Measurements from ENCODE around the gene WDR11.

The WDR11 gene

GRCh38 chr10:120841522-120842189, 9.5 kb upstream of the WDR11 start:
- no peaks in the 10 kb centered on the region for H3K4me1 ChIP-seq (ENCODE audit: low read length)
- DNase-seq, result no peak
- no peaks in the 10 kb centered on the region for H3F3A ChIP-seq (ENCODE audit: insufficient read depth, low read length)
- H3K9ac ChIP-seq (ENCODE audit: low read length), result no peak overlapping the region
- H3K9me3 ChIP-seq (replicated peaks; ENCODE audit: insufficient read depth, low read length), result no peaks in the 10 kb centered on the region
- no peaks in the 10 kb centered on the region for H3K36me3 ChIP-seq (replicated peaks; ENCODE audit: insufficient read depth, low read length)
- no peaks in the 10 kb centered on the region for H3K79me2 ChIP-seq (ENCODE audit: low read length)
- no peaks in the 10 kb centered on the region for H3K9me2 ChIP-seq (replicated peaks; ENCODE audit: insufficient read depth, low read length)
- no peaks in the 10 kb centered on the region for H3K27me3 ChIP-seq (replicated peaks; ENCODE audit: insufficient read depth, low read length)
- no peak overlapping the region for H3K4me2 ChIP-seq (ENCODE audit: low read depth, low read length)
- H3K4me3 ChIP-seq (ENCODE audit: low read length), result no peak overlapping the region
- no peak overlapping the region for H3K27ac ChIP-seq (ENCODE audit: low read length)
- no peaks in the 10 kb centered on the region for H4K20me1 ChIP-seq (ENCODE audit: insufficient read depth, low read length)
- TF ChIP-seq CTCF (IDR thresholded peaks at IDR 0.05; ENCODE audit: low read length) (no peak), EZH2phosphoT487 (IDR thresholded peaks at IDR 0.05; ENCODE audit: low read length) (no peak), EZH2 (optimal IDR thresholded peaks at IDR 0.05; ENCODE audit: low read depth, low read length) (no peak)
- H2AFZ ChIP-seq (ENCODE audit: low read length), result no peak overlapping the region

- Histone ChIP-seq H3K79me2 (ENCODE audit: low read length) (peaks cover 47% of the 10 kb centered on the region), H3K4me3 (ENCODE audit: low read length) (no peak overlapping the region), H3K27me3 (replicated peaks; ENCODE audit: insufficient read depth, low read length) (no peaks in the 10 kb centered on the region), H3F3A (ENCODE audit: insufficient read depth, low read length) (peaks cover 13% of the 10 kb centered on the region), H3K27ac (ENCODE audit: low read length) (no peak overlapping the region), H3K4me1 (ENCODE audit: low read length) (no peaks in the 10 kb centered on the region), H3K4me2 (ENCODE audit: low read depth, low read length) (no peak overlapping the region), H3K9ac (ENCODE audit: low read length) (no peak overlapping the region), H3K9me2 (replicated peaks; ENCODE audit: insufficient read depth, low read length) (no peaks in the 10 kb centered on the region), H3K9me3 (replicated peaks; ENCODE audit: insufficient read depth, low read length) (no peaks in the 10 kb centered on the region), H2AFZ (ENCODE audit: low read length) (no peak overlapping the region), H4K20me1 (ENCODE audit: insufficient read depth, low read length) (no peaks in the 10 kb centered on the region), H3K36me3 (replicated peaks; ENCODE audit: insufficient read depth, low read length) (no peaks in the 10 kb centered on the region)
- no peak for DNase-seq
- TF ChIP-seq CTCF (IDR thresholded peaks at IDR 0.05; ENCODE audit: low read length), result no peak
- TF ChIP-seq EZH2 (optimal IDR thresholded peaks at IDR 0.05; ENCODE audit: low read depth, low read length), result no peak
- TF ChIP-seq EZH2phosphoT487 (IDR thresholded peaks at IDR 0.05; ENCODE audit: low read length), result no peak
These were observed 3.2 kb downstream of the WDR11 start for GRCh38 chr10:120854388-120854787.

- no peaks in the 10 kb centered on the region for H3K27me3 ChIP-seq (replicated peaks; ENCODE audit: insufficient read depth, low read length)
- no peaks in the 10 kb centered on the region for H3K9me3 ChIP-seq (replicated peaks; ENCODE audit: insufficient read depth, low read length)
- H3K79me2 ChIP-seq (ENCODE audit: low read length), result 0 out of 2 replicates have a peak, but pooled peaks cover 3% of the 10 kb centered on the region
- H3F3A ChIP-seq (ENCODE audit: insufficient read depth, low read length), result no peaks in the 10 kb centered on the region
- TF ChIP-seq EZH2 (optimal IDR thresholded peaks at IDR 0.05; ENCODE audit: low read depth, low read length) (no peak), CTCF (IDR thresholded peaks at IDR 0.05; ENCODE audit: low read length) (no peak), EZH2phosphoT487 (IDR thresholded peaks at IDR 0.05; ENCODE audit: low read length) (no peak)
- DNase-seq, result no peak
- no peak overlapping the region for H3K27ac ChIP-seq (ENCODE audit: low read length)
- H3K4me2 ChIP-seq (ENCODE audit: low read depth, low read length), result no peak overlapping the region
- no peaks in the 10 kb centered on the region for H3K4me1 ChIP-seq (ENCODE audit: low read length)
- H3K9me2 ChIP-seq (replicated peaks; ENCODE audit: insufficient read depth, low read length), result no peaks in the 10 kb centered on the region
- H3K9ac ChIP-seq (ENCODE audit: low read length), result no peak overlapping the region
- no peak overlapping the region for H2AFZ ChIP-seq (ENCODE audit: low read length)
- H3K36me3 ChIP-seq (replicated peaks; ENCODE audit: insufficient read depth, low read length), result peaks cover 9% of the 10 kb centered on the region; the same call in 1 of the 2 replicates
- no peak overlapping the region for H3K4me3 ChIP-seq (ENCODE audit: low read length)
- H4K20me1 ChIP-seq (ENCODE audit: insufficient read depth, low read length), result no peaks in the 10 kb centered on the region
These were observed 10.2 kb downstream of the WDR11 start for GRCh38 chr10:120861178-120861855.

Measured in MM.1S (cell line).